Vagina (tissue), 2 donors: ENCODE results near the gene XPO4. TPM values are rescaled to one million over a fixed set of nuclear protein-coding genes. Genes with fewer than 3 reads are reported as not detected.

Experiments
- DNase-seq, 2 donors: peaks; one replicate each; pipeline ENCODE4 v3.0.0-alpha.2; 2017; ENCODE audit errors: extremely low spot score in 2 of 2
- H3K27ac ChIP-seq: fragments of 200-600 bp; sonication (generic); one replicate; pipeline ENCODE4 v1.5.1; 2019
- H3K27me3 ChIP-seq: fragments of 200-600 bp; sonication (generic); one replicate; pipeline ENCODE4 v1.5.1; 2019
- H3K36me3 ChIP-seq, 2 donors: fragments of 200-600 bp; sonication (generic); one replicate each; pipeline ENCODE4 v1.5.1; 2017 to 2019
- H3K4me1 ChIP-seq: fragments of 200-600 bp; sonication (generic); one replicate; pipeline ENCODE4 v1.5.1; 2019
- H3K4me3 ChIP-seq, 2 donors: fragments of 200-600 bp; sonication (generic); 1 replicate in 1 of 2; 2 replicates in 1 of 2; pipeline ENCODE4 v1.5.1; 2016 to 2019
- H3K9me3 ChIP-seq: fragments of 200-600 bp; sonication (generic); one replicate; pipeline ENCODE4 v1.5.1; 2019
- POLR2A ChIP-seq, 2 donors: fragments of 450-650 bp; IDR thresholded peaks; one replicate each; pipeline ENCODE4 v1.6.1; 2017; ENCODE audit warnings: antibody characterized with exemption in 2 of 2, mild to moderate bottlenecking in 2 of 2, moderate library complexity in 2 of 2
- POLR2AphosphoS5 ChIP-seq, 2 donors: sonication (generic); formaldehyde crosslinking; IDR thresholded peaks; one replicate each; pipeline ENCODE4 v1.9.0; 2017; ENCODE audit warnings: antibody characterized with exemption in 2 of 2, mild to moderate bottlenecking in 2 of 2, low read depth in 1 of 2; ENCODE audit not compliant: insufficient read depth in 1 of 2
- intact Hi-C: fragments of 100-400 bp; cut with DNase I; formaldehyde crosslinking; loops from one replicate; pipeline ENCODE4 v1.15.1; 2023
- total RNA-seq: library from RNA; depleted of rRNA; stranded (reverse); fragments of >200 nt; gene quantifications from one replicate; pipeline ENCODE4 v1.2.3, GENCODE V29; 2016
- TF ChIP-seq, protein P1 (sequence below), 3 experiments: fragments of 450-650 bp in 2 of 3; fragments of 200-600 bp in 1 of 3; sonication (generic) in 1 of 3; IDR thresholded peaks; one replicate each; pipeline ENCODE4 v1.5.1; 2017 to 2019; ENCODE audit warnings: antibody characterized with exemption in 3 of 3, mild to moderate bottlenecking in 2 of 3, moderate library complexity in 2 of 3

XPO4 gene
- total RNA-seq, 1 donor from 2014 or later = 17.7 TPM

DNA sequence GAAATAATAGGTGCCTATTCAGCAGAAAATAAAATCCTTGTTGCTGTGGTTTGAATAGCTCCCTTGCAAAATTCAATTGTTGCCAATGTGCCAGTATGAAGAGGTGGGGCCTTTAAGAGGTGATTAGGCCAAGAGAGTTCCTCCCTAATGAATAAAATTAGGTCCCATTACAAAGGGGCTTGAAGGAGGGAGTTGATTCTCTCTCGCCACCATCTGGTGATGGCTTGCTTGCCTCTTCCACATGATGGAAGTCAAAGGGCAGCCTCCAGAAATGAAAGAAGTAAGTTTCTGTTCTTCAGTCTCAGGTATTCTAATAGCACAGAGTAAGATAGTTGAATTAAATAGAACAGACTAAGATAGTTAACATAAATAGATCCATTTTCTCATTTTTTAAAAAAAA lies 125.8 kb downstream of the XPO4 start:
- Histone ChIP-seq H3K36me3 (no peaks in the 10 kb centered on the region), H3K4me3 (no peak overlapping the region), H3K27ac (no peak overlapping the region), H3K27me3 (no peaks in the 10 kb centered on the region), H3K4me1 (peaks cover 7% of the 10 kb centered on the region), H3K9me3 (no peaks in the 10 kb centered on the region)
- TF ChIP-seq, protein P1, sequence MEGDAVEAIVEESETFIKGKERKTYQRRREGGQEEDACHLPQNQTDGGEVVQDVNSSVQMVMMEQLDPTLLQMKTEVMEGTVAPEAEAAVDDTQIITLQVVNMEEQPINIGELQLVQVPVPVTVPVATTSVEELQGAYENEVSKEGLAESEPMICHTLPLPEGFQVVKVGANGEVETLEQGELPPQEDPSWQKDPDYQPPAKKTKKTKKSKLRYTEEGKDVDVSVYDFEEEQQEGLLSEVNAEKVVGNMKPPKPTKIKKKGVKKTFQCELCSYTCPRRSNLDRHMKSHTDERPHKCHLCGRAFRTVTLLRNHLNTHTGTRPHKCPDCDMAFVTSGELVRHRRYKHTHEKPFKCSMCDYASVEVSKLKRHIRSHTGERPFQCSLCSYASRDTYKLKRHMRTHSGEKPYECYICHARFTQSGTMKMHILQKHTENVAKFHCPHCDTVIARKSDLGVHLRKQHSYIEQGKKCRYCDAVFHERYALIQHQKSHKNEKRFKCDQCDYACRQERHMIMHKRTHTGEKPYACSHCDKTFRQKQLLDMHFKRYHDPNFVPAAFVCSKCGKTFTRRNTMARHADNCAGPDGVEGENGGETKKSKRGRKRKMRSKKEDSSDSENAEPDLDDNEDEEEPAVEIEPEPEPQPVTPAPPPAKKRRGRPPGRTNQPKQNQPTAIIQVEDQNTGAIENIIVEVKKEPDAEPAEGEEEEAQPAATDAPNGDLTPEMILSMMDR (IDR thresholded peaks at IDR 0.05) = no peak
- TF ChIP-seq POLR2A (IDR thresholded peaks at IDR 0.05) (no peak), POLR2AphosphoS5 (IDR thresholded peaks at IDR 0.05; ENCODE audit: insufficient read depth in 1 of 2, low read depth in 1 of 2) (no peak)
- no peak for DNase-seq
- intact Hi-C loops = loop anchor here (10.0 kb wide), 1 partner anchor 72 kb away; the partner anchor contains the start of gene IL17D

DNA sequence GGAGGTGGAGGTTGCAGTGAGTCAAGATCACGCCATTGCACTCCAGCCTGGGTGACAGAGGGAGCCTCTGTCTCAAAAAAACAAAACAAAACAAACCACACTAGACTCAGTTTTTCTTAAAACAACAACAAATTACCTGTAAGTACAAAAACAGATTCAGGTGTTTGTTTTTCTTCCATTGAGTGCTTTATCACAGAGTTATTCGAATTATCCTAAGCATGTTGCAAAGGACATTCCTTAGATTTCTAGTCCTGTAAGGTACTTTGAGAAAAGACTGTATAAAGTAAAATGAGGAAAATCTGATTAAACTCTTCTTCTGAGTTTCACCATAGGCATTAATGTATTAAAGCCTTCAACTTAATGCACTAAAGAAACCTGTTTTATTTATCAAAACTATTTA lies 126.6 kb downstream of the XPO4 start:
- peaks cover 0 to 3% of the 10 kb centered on the region in 2 donors for H3K36me3 ChIP-seq
- H3K9me3 ChIP-seq = no peaks in the 10 kb centered on the region
- intact Hi-C loops = loop anchor here (10.0 kb wide), 1 partner anchor 71 kb away; the partner anchor contains the start of gene IL17D
- no peak overlapping the region for H3K27ac ChIP-seq
- TF ChIP-seq, protein P1 (IDR thresholded peaks at IDR 0.05) = no peak
- no peak for TF ChIP-seq POLR2A (IDR thresholded peaks at IDR 0.05)
- no peak for TF ChIP-seq POLR2AphosphoS5 (IDR thresholded peaks at IDR 0.05; ENCODE audit: insufficient read depth in 1 of 2, low read depth in 1 of 2)
- H3K27me3 ChIP-seq = no peaks in the 10 kb centered on the region
- peaks cover 7% of the 10 kb centered on the region for H3K4me1 ChIP-seq
- no peak for DNase-seq
- no peak overlapping the region for H3K4me3 ChIP-seq

DNA sequence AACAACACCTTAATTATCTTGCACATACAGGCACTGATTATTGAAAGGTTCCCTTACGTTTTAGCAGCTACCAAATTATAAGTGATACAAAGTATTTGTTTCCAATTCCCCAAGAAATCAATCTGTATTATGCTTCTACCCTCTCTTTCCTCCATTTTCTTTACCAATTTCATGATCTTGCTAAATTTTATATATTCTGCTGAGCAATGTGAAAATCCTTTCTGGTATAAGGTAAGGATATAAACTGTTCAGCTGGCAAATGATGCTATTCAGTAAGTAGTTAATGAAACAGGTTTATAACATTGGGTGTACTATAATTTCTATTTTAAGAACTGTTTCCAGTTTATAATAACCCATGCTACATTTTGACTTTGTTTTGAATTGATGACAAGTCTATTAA lies 127.8 kb downstream of the XPO4 start:
- peaks cover 0 to 13% of the 10 kb centered on the region in 2 donors for H3K36me3 ChIP-seq
- H3K27me3 ChIP-seq = no peaks in the 10 kb centered on the region
- H3K4me3 ChIP-seq = no peak overlapping the region
- TF ChIP-seq POLR2A (IDR thresholded peaks at IDR 0.05) (no peak), POLR2AphosphoS5 (IDR thresholded peaks at IDR 0.05; ENCODE audit: insufficient read depth in 1 of 2, low read depth in 1 of 2) (no peak)
- TF ChIP-seq, protein P1 (IDR thresholded peaks at IDR 0.05) = no peak
- H3K4me1 ChIP-seq = peaks cover 7% of the 10 kb centered on the region
- H3K9me3 ChIP-seq = no peaks in the 10 kb centered on the region
- no peak overlapping the region for H3K27ac ChIP-seq
- no peak for DNase-seq
- intact Hi-C loops = loop anchor here (10.0 kb wide), 1 partner anchor 70 kb away; the partner anchor contains the start of gene IL17D

DNA sequence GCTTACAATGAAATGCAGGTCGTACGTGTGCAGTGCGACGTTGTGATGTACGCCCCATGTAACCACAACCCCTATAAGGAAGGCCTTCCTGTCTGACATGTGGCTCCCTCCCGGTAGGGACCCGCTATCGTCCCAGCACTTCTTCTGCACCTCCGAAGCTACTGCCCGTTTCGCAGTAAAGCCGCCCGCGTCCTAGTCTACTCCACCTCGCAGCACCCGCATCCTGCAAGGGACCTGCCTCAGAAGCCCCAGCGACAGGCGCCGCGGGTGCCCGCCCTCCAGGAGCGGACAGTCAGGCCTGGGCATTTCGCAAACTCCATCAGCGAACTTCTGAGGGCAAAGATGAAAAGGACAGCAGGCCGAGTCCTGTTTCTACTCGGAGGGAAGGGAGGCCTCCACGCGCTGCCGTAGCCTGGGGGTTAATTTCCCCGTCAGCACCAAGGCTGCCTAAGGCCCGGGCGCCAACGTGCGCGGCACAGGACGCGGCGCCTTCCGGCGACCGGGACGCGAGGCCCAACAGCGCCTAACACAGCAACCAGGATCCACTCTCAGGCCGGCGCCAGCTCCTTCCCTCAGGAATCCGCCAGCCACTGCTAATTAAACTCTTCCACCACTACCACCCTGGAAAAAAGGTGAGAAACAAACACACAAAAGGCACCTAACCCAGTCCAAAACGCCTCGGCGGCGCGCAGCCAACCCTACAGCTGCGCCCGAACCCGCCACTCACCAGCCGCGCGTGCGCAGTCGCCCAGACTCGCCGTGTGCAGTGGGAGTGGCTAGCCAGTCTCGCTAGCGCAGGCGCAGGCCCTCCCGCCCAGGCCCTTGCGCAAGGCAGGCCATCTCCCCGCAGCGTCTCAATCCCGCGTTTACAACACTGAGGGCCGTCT lies 129.1 kb downstream of the XPO4 start, which contains the start of gene EEF1AKMT1:
Gene EEF1AKMT1 (minus strand): TSS at position 768 of the 887 bp plus-strand sequence. CDS start 16,363 bp downstream, outside the sequence.
- Histone ChIP-seq H3K36me3 (peaks cover 0 to 15% of the 10 kb centered on the region in 2 donors), H3K27me3 (no peaks in the 10 kb centered on the region), H3K4me1 (peaks cover 7% of the 10 kb centered on the region), H3K4me3 (peak within 1 kb of the TSS; percentile 64 to 68), H3K9me3 (no peaks in the 10 kb centered on the region), H3K27ac (peak within 1 kb of the TSS; percentile 84)
- TF ChIP-seq POLR2AphosphoS5 (IDR thresholded peaks at IDR 0.05; ENCODE audit: insufficient read depth in 1 of 2, low read depth in 1 of 2) = peak; percentile 92 to 99
- peak in 1 of 2 donors; percentile 92 for TF ChIP-seq POLR2A (IDR thresholded peaks at IDR 0.05)
- TF ChIP-seq, protein P1 (IDR thresholded peaks at IDR 0.05) = peak in 1 of 3 experiments; percentile 8
- intact Hi-C loops = loop anchor here (10.0 kb wide), 1 partner anchor 69 kb away; the partner anchor contains the start of gene IL17D
- peak in 1 of 2 donors; percentile 93 for DNase-seq
